ENCODE data around the gene NOSTRIN.

DNA sequence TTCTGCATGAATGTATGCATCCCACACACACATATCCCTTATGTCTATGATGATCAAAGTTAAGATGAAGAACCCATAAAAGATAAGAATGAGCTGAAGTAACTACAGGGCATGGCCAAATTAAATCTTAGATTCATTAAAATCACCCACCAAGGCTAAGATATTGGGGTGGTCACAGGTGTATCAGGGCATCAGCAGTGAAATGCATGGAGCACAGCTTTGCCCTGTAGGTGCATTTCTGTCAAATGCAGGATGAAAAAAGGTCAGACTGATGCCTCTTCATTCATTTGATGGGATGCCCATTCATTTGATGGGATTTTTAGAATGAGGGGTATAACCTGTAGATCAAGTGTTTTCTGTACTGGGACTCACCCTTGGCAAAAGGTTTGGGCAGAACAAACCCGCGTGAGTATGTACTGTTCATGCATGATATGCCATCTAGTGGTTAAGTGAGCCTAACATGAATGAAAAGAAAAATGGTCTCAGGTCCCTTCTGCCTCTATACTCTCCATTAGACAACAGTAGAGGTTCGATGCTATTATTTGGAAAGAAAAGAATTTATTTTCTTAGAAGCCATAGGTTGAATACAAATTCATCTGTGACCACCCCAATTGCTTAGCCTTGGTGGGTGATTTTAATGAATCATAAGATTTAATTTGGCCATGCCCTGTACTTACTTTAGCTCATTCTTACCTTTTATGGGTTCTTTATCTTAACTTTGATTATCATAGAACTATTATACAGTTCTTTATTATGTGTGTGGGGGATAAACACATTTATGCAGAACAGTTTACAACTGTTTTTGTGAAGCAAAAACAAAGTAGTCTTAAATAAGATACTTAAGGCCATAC, 43.2 kb upstream of the NOSTRIN start:
- TF ChIP-seq POLR2AphosphoS5 (IDR thresholded peaks at IDR 0.05; ENCODE audit: low read depth, low read length) (no peak), REST (IDR thresholded peaks at IDR 0.05; ENCODE audit: insufficient read depth in 1 of 2, low read depth in 2 of 2, low read length in 2 of 2) (no peak), SIN3A (IDR thresholded peaks at IDR 0.05; ENCODE audit: borderline replicate concordance, insufficient read depth, low read length) (no peak), TAF1 (IDR thresholded peaks at IDR 0.05; ENCODE audit: borderline replicate concordance, insufficient read depth, low read length) (no peak)

All from PFSK-1 (cell line).